GM23248 (cell line): ENCODE results near the gene NFKB1. TPM values are rescaled to one million over a fixed set of nuclear protein-coding genes. Genes with fewer than 3 reads are reported as not detected.

Experiments used
- DNase-seq: peaks from one replicate; pipeline ENCODE4 v3.0.0-alpha.2; 2015
- H2AFZ ChIP-seq: fragments of 200-600 bp; sonication (generic); 2 replicates; pipeline ENCODE4 v1.6.1; 2016; ENCODE audit warnings: antibody characterized with exemption
- H3F3A ChIP-seq: fragments of 200-600 bp; sonication (generic); 2 replicates; pipeline ENCODE4 v1.6.1; 2016; ENCODE audit warnings: mild to moderate bottlenecking, antibody characterized with exemption, mixed run types; ENCODE audit not compliant: insufficient read depth
- H3K27ac ChIP-seq: fragments of 200-600 bp; sonication (generic); 2 replicates; pipeline ENCODE4 v1.5.1; 2016; ENCODE audit warnings: mild to moderate bottlenecking
- H3K27me3 ChIP-seq: fragments of 200-600 bp; sonication (generic); replicated peaks from 2 replicates; pipeline ENCODE4 v1.6.1; 2016; ENCODE audit warnings: mild to moderate bottlenecking; ENCODE audit not compliant: insufficient read depth
- H3K36me3 ChIP-seq: fragments of 200-600 bp; sonication (generic); 2 replicates; pipeline ENCODE4 v1.6.1; 2016; ENCODE audit warnings: low read depth, mild to moderate bottlenecking
- H3K4me1 ChIP-seq: fragments of 200-600 bp; sonication (generic); 2 replicates; pipeline ENCODE4 v1.6.1; 2016; ENCODE audit warnings: mild to moderate bottlenecking; ENCODE audit not compliant: insufficient read depth
- H3K4me2 ChIP-seq: fragments of 200-600 bp; sonication (generic); one replicate; pipeline ENCODE4 v1.6.1; 2016; ENCODE audit warnings: mild to moderate bottlenecking; ENCODE audit not compliant: unreplicated experiment
- H3K4me3 ChIP-seq: fragments of 200-600 bp; sonication (generic); 2 replicates; pipeline ENCODE4 v1.5.1; 2016; ENCODE audit warnings: mild to moderate bottlenecking
- H3K79me2 ChIP-seq: fragments of 200-600 bp; sonication (generic); 2 replicates; pipeline ENCODE4 v1.6.1; 2016; ENCODE audit warnings: mild to moderate bottlenecking; ENCODE audit not compliant: insufficient read depth
- H3K9ac ChIP-seq: fragments of 200-600 bp; sonication (generic); 2 replicates; pipeline ENCODE4 v1.6.1; 2016; ENCODE audit warnings: mild to moderate bottlenecking
- H3K9me2 ChIP-seq: fragments of 200-600 bp; sonication (generic); 2 replicates; pipeline ENCODE4 v1.6.1; 2016; ENCODE audit warnings: mixed run types, mild to moderate bottlenecking, moderate library complexity; ENCODE audit not compliant: insufficient read depth
- H3K9me3 ChIP-seq: fragments of 200-600 bp; sonication (generic); one replicate; pipeline ENCODE4 v1.6.1; 2017; ENCODE audit warnings: low read depth
- H4K20me1 ChIP-seq: fragments of 200-600 bp; sonication (generic); 2 replicates; pipeline ENCODE4 v1.6.0; 2016; ENCODE audit not compliant: insufficient read depth
- EZH2 ChIP-seq: fragments of 200-600 bp; sonication (generic); IDR thresholded peaks from 2 replicates; pipeline ENCODE4 v1.6.1; 2018; ENCODE audit warnings: antibody characterized with exemption, mild to moderate bottlenecking; ENCODE audit not compliant: insufficient read depth, poor library complexity, severe bottlenecking
- EZH2phosphoT487 ChIP-seq: fragments of 200-600 bp; sonication (generic); IDR thresholded peaks from 2 replicates; pipeline ENCODE4 v1.6.1; 2018; ENCODE audit warnings: antibody characterized with exemption, moderate library complexity, mild to moderate bottlenecking, low read depth; ENCODE audit not compliant: insufficient read depth
- WGBS, 2 experiments: methylation state at CpG; one replicate each; pipeline ENCODE4 v1.1.6; 2015 to 2017; ENCODE audit warnings: low lambda C conversion rate in 2 of 2, low coverage in 1 of 2; ENCODE audit errors: missing lambda C conversion rate in 2 of 2; 5-methylcytosine and 5-hydroxymethylcytosine counted together
- in situ Hi-C: fragments of 300-500 bp; cut with MboI; formaldehyde crosslinking; loops from 2 replicates; pipeline ENCODE4 v1.15.0; 2020
- polyA plus RNA-seq: library from polyadenylated mRNA; unstranded; fragments of >200 nt; fragmentation: Nextera tagmentation; extraction: Ambion mirVana; gene quantifications from 2 replicates; pipeline ENCODE4 v1.2.1, GENCODE V29; 2016
- total RNA-seq: library from RNA; depleted of rRNA; stranded (reverse); fragments of >200 nt; shearing (Covaris generic); gene quantifications from 2 replicates; pipeline ENCODE4 v1.2.3, GENCODE V29; 2014

The NFKB1 gene
- total and polyA plus RNA-seq, 2 experiments from 2014 or later = 5.8 to 30.2 TPM

DNA sequence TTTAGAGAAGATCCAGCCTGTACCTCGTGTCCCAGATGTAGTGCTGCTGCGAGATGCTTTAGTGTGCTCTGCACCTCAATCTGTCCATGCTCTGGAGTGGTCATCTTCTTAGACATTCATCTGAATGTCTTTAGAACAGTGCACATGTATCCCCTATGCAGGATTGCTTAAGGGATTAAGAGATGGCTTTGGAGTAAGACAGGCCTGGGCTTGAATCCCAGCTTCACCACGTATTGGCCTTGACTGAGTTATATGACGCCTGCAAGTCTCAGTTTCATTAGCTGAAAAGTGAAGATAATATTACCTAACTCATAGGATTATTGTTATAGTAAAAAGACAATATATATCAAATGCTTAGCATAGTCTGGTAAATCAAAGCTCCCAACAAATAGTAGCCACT, 98.3 kb downstream of the NFKB1 start:
- Histone ChIP-seq H3K4me2 (no peak overlapping the region), H3K4me3 (no peak overlapping the region), H2AFZ (no peak overlapping the region), H3F3A (no peaks in the 10 kb centered on the region), H3K79me2 (no peaks in the 10 kb centered on the region), H4K20me1 (no peaks in the 10 kb centered on the region), H3K9ac (no peak overlapping the region), H3K4me1 (peaks cover 7% of the 10 kb centered on the region; the same call in 1 of the 2 replicates), H3K27ac (no peak overlapping the region), H3K9me3 (no peaks in the 10 kb centered on the region), H3K9me2 (no peaks in the 10 kb centered on the region), H3K36me3 (peaks cover 36% of the 10 kb centered on the region), H3K27me3 (no peaks in the 10 kb centered on the region)
- in situ Hi-C loops = no loop called here
- no peak for TF ChIP-seq EZH2
- no peak for TF ChIP-seq EZH2phosphoT487
- WGBS, 2 experiments = 74 to 79% methylated on average over 4 of the region's 4 CpGs
- no peak for DNase-seq

DNA sequence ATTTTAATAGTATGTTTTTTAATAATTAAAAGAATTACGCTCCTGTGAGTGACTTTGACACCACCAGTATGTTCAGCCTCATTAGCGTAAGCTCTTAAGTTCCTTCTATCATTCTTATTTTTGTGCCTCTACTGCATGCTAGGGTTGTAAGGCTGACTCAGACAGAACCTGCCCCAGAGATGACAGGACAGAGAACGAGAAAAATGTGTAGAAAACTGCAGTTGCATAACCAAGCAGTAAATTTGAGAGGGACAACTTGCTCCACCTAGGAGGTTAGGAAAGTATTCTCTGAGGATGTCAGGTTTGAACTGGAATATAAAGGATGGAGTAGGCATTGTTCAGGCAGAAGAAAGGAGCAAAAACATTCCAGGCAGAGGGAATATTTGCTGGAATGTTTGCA, 98.7 kb downstream of the NFKB1 start:
- Histone ChIP-seq H2AFZ (no peak overlapping the region), H3K9ac (no peak overlapping the region), H3K9me3 (no peaks in the 10 kb centered on the region), H3K4me1 (peaks cover 7% of the 10 kb centered on the region; the same call in 1 of the 2 replicates), H3K27ac (no peak overlapping the region), H4K20me1 (no peaks in the 10 kb centered on the region), H3K79me2 (no peaks in the 10 kb centered on the region), H3K4me2 (no peak overlapping the region), H3K27me3 (no peaks in the 10 kb centered on the region), H3F3A (no peaks in the 10 kb centered on the region), H3K4me3 (no peak overlapping the region), H3K9me2 (no peaks in the 10 kb centered on the region), H3K36me3 (peaks cover 38% of the 10 kb centered on the region)
- WGBS, 2 experiments = 82 to 87% methylated on average over 3 of the region's 3 CpGs
- no peak for DNase-seq
- in situ Hi-C loops = no loop called here
- TF ChIP-seq EZH2phosphoT487 = no peak
- TF ChIP-seq EZH2 = no peak

GRCh38 chr4:102600689-102601088, 99.5 kb downstream of the NFKB1 start:
- no peak for TF ChIP-seq EZH2
- no peak for TF ChIP-seq EZH2phosphoT487
- in situ Hi-C loops = no loop called here
- no peaks in the 10 kb centered on the region for H4K20me1 ChIP-seq
- H3K4me2 ChIP-seq = no peak overlapping the region
- DNase-seq = no peak
- H3K9me3 ChIP-seq = no peaks in the 10 kb centered on the region
- H3K4me1 ChIP-seq = peaks cover 7% of the 10 kb centered on the region; the same call in 1 of the 2 replicates
- H3K9me2 ChIP-seq = no peaks in the 10 kb centered on the region
- H3K79me2 ChIP-seq = no peaks in the 10 kb centered on the region
- no peak overlapping the region for H3K4me3 ChIP-seq
- no peak overlapping the region for H3K9ac ChIP-seq
- peaks cover 36% of the 10 kb centered on the region for H3K36me3 ChIP-seq
- H3F3A ChIP-seq = no peaks in the 10 kb centered on the region
- no peak overlapping the region for H3K27ac ChIP-seq
- no peaks in the 10 kb centered on the region for H3K27me3 ChIP-seq
- no peak overlapping the region for H2AFZ ChIP-seq

- Histone ChIP-seq H3K79me2 (no peaks in the 10 kb centered on the region), H4K20me1 (no peaks in the 10 kb centered on the region), H3K36me3 (peaks cover 28% of the 10 kb centered on the region), H3K9ac (no peak overlapping the region), H3K27me3 (no peaks in the 10 kb centered on the region), H3K4me2 (no peak overlapping the region), H2AFZ (no peak overlapping the region), H3K4me1 (peaks cover 7% of the 10 kb centered on the region; the same call in 1 of the 2 replicates), H3K9me3 (no peaks in the 10 kb centered on the region), H3F3A (no peaks in the 10 kb centered on the region), H3K27ac (no peak overlapping the region), H3K9me2 (no peaks in the 10 kb centered on the region), H3K4me3 (no peak overlapping the region)
- WGBS, 2 experiments = 82 to 93% methylated on average over 8 of the region's 8 CpGs
- TF ChIP-seq EZH2phosphoT487 (no peak), EZH2 (no peak)
- no peak for DNase-seq
- in situ Hi-C loops = no loop called here
These were observed 100.5 kb downstream of the NFKB1 start for GRCh38 chr4:102601586-102602227.
